ENCODE data around the gene GPC6.

GPC6 gene

DNA sequence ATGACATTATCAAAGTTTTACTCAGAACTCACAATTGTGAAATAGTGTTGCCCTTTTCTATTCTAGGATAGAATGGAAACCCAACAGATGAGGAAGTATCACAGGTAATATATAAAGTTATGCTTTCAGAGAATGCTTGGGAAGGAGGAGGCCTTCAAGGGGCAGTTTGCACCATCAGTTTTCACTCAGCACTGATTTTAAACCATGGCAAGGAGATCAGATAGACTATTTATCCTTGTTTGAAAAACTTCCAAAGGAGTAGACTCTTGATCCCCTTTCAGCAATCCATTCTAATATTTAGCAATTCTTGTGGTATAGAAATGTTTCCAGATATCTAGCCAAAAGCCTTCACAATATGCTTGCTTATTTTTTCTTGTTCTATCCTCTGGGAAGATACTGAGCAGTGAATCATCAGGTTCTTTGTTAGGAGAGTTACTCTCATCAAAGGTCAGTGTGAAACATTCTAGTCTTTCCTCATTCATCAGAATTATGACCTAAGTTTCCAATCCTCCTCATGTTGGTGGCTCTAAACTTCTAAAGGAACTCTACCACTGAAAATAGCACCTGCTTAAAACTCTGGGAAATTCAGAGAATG lies 3.8 kb downstream of the GPC6 start:
- DNase-seq (ENCODE audit: low spot score), result no peak

GRCh38 chr13:93231867-93232266 lies 5.3 kb downstream of the GPC6 start:
- no peak for DNase-seq (ENCODE audit: low spot score)

GRCh38 chr13:93233997-93234416 lies 7.4 kb downstream of the GPC6 start:
- peak; percentile 45 for DNase-seq (ENCODE audit: low spot score)

GRCh38 chr13:93234459-93234858 lies 7.9 kb downstream of the GPC6 start:
- DNase-seq (ENCODE audit: low spot score), result no peak

GRCh38 chr13:93235258-93236015 lies 8.8 kb downstream of the GPC6 start:
- DNase-seq (ENCODE audit: low spot score), result no peak

DNA sequence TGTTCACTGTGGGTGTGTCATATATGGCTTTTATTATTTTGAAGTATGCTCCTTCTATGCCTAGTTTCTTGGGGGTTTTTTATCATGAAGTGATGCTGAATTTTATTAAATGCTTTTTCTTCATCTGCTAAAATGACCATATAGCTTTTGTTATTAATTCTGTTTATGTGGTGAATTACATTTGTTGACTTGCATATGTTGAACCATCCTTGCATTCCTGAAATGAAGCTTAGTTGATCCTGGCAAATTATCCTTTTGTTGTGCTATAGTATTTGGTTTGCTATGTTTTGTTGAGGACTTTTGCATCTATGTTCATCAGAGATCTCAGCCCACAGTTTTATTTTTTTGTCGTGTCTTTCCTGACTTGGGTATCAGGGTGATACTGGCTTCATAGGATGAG lies 12.1 kb downstream of the GPC6 start:
- no peak for DNase-seq (ENCODE audit: low spot score)

GRCh38 chr13:93243375-93244063 lies 16.9 kb downstream of the GPC6 start:
- no peak for DNase-seq (ENCODE audit: low spot score)

- no peak for DNase-seq (ENCODE audit: low spot score)
Observed at GRCh38 chr13:93244141-93244917, 17.7 kb downstream of the GPC6 start.

- no peak for DNase-seq (ENCODE audit: low spot score)
Observed at GRCh38 chr13:93244918-93245280, 18.3 kb downstream of the GPC6 start.

GRCh38 chr13:93246069-93246468 lies 19.5 kb downstream of the GPC6 start:
- DNase-seq (ENCODE audit: low spot score), result no peak

DNA sequence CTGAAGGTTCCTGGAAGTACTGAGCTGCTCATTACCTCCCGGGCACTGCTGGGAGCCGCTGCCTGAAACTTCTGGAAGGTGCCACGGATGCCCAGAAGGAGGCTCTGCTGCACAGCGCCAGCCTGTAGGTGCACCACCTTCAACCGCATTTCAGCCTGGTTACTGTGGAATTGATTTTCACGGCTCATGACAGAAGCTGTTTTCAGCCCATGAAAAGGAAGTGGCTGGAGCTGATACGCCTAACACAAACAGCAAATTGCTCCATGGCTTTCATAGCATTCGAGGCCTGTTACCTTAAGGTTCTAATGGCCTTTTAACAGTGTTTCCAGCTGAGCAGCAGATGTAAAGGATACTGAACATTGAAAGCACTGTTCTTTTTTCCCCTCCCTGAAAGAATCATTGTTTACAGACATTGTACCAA lies 22.0 kb downstream of the GPC6 start:
- no peak for DNase-seq (ENCODE audit: low spot score)

DNA sequence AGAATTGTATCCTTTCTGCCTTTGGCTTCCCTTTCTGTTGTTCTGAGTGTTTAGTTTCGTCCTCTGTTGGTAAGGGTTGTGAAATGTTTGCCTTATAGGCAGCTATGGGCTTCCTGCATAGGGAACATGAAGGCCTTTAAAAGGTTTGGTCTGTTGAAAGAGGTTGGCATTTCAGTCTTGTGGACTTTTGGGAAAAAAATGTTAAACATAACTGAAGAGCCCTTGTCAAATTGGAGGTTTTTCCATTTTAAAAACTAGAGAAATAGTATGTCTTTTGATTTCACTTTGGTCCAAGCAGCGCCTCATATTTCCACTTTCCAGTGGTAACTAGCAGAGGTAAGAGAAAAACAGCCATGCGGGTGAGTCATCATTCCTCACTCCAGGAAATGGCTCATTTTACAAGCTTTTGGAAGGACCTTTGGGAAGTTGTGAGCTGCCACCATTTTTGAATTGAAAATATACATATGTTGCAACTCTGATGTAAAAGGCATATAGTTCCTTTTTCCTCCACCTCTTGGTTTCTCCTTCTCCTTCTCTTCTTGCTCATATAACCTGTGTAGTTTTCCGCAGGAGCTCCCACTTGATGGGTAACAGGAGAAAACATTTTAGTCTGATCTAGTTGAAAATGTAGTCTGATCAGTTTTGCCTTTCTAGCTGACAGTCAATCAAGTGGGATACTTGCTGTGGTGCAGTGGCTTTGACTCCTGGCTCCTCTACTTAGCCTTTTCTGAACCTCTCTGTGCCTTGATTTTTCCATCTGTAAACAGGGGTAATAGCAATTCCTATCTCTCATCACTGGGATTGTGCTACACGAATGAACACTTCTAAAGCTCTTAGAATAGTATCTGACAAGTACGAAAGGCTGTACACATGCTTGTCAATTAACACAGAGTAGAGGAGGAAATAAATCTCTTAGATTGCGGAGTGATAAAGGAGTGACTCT lies 23.0 kb downstream of the GPC6 start:
- DNase-seq (ENCODE audit: low spot score), result no peak

DNA sequence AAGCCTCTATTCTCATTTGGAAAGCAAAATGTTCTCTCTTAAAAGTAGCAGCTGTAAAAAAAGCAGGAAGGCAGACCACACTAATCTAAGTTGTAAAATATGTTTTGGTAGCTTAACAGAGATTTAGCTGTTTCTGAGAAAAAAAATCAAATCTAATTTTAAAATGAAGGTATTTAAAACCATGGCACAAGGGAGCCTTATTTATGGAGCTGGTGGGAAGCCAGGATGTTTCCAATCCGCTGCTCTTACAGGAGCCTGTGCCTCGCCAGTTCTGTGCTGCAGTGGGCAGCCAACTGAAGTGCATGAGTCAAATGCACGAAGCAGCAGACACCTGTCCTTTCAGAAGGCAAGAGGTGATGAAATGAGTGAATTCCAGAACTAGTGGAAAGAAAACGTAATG lies 28.2 kb downstream of the GPC6 start:
- DNase-seq (ENCODE audit: low spot score), result no peak

DNA sequence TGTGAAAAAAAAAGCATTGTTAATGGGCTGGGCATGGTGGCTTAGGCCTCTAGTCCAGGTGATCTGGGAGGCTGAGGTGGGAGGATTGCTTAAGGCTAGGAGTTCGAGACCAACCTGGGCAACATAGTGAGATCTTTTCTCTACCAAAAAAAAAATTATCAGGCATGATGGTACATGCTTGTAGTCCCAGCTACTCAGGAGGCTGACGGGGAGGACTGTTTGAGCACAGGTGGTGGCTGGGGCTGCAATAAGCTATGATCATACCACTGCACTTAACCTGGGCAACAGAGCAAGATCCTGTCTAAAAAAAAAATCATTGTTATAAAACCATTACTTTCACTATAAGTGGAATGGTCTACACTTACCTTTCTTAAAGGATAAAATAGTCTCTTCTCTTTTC lies 30.4 kb downstream of the GPC6 start:
- no peak for DNase-seq (ENCODE audit: low spot score)

DNA sequence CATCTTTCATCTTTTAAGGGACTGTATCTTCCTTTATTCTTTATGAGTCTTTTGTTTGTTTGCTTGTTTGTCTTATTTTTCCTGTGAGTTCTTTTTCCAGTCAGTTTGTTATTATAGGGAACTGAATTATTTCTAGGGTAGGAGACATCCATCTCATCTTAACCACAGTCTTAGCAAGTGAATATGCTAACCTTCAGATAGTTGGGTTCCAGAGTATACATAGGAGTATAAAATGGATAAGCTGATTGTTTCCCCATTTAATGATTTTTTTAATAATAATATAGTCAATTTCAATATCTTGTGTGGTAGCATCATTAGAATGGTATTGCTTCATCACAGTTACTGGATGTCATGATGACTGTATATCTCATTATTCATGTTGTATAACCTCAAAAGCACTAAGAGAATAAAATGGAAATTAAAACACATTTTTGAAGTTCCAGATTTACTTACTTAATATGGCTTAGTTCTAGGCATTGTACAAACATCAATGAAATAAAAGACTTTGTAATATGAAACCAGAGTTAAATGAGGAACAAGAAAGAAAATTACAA lies 33.0 kb downstream of the GPC6 start:
- no peak for DNase-seq (ENCODE audit: low spot score)

- no peak for DNase-seq (ENCODE audit: low spot score)
Observed at GRCh38 chr13:93260591-93260990, 34.0 kb downstream of the GPC6 start.

- DNase-seq (ENCODE audit: low spot score), result no peak
Observed at GRCh38 chr13:93262729-93263345, 36.2 kb downstream of the GPC6 start.

DNA sequence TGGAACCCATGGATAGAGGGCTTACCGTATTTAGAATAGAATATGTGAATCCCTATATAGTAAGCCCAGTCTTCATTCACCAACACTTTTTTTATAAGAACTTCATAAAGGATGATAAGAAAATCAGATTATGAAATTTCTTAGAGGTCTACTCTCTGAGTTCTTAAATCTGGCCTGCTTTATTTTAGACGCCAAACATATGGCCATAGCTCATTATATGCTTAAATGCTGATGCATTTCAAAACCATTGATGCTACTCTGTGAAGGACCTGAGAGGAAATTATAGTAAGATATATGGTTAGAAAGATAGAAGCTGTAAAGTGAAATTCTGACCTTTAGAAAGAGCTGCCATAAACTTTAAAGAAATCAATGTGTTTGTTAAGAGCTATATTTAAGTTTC lies 38.3 kb downstream of the GPC6 start:
- no peak for DNase-seq (ENCODE audit: low spot score)

- no peak for DNase-seq (ENCODE audit: low spot score)
Observed at GRCh38 chr13:93265800-93266199, 39.2 kb downstream of the GPC6 start.

DNA sequence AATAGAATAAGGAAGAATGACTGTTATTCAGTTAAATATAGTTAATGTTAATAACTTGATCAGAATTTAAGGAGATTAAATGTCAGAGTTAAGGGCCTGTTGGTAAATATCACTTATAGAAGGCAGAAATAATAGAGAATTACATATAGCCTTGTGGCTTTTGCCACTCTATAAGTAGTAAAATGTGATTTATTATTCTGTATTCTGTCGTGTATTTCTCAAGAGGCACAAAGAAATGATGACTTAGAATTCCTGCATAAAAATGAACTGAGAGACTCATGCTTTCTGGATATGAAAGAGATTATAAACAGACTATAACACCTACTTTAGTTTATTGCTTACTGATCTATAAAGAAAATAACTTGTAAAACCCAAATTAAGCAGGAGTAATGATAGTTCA lies 40.1 kb downstream of the GPC6 start:
- no peak for DNase-seq (ENCODE audit: low spot score)
